GM10266 (cell line): ENCODE results near the gene NUDT21.

Source experiments
- DNase-seq: peaks from one replicate; pipeline ENCODE4 v3.0.0; 2012; ENCODE audit errors: extremely low spot score
- TF ChIP-seq, protein P1 (sequence below): IDR thresholded peaks from 2 replicates; pipeline ENCODE4 v1.5.1; 2012; ENCODE audit warnings: mild to moderate bottlenecking, low read depth; ENCODE audit not compliant: control insufficient read depth, insufficient read depth; ENCODE audit errors: missing control alignments

Gene NUDT21

DNA sequence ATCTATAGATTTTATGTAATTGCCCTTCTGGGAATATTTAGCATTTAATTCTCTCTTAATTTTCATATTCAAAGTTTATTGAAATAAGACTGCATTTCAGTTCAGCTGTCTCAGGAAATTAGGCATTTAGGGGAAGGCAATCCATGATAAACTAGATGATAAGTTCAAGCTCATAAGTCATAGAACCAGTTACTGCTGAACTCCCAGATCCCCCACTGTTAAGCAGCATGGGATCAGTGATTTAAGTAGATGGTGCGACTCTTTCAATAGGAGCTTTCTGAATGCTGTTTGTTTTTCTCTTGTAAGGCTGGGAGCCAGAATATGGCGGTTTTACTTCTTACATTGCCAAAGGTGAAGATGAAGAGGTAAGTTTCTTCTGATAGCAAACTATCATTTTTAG lies 24.1 kb upstream of the NUDT21 start:
- DNase-seq, result no peak
- TF ChIP-seq, protein P1, sequence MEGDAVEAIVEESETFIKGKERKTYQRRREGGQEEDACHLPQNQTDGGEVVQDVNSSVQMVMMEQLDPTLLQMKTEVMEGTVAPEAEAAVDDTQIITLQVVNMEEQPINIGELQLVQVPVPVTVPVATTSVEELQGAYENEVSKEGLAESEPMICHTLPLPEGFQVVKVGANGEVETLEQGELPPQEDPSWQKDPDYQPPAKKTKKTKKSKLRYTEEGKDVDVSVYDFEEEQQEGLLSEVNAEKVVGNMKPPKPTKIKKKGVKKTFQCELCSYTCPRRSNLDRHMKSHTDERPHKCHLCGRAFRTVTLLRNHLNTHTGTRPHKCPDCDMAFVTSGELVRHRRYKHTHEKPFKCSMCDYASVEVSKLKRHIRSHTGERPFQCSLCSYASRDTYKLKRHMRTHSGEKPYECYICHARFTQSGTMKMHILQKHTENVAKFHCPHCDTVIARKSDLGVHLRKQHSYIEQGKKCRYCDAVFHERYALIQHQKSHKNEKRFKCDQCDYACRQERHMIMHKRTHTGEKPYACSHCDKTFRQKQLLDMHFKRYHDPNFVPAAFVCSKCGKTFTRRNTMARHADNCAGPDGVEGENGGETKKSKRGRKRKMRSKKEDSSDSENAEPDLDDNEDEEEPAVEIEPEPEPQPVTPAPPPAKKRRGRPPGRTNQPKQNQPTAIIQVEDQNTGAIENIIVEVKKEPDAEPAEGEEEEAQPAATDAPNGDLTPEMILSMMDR, result no peak

- TF ChIP-seq, protein P1, result no peak
- DNase-seq, result no peak
Measured at GRCh38 chr16:56470666-56471065, 19.5 kb upstream of the NUDT21 start.

DNA sequence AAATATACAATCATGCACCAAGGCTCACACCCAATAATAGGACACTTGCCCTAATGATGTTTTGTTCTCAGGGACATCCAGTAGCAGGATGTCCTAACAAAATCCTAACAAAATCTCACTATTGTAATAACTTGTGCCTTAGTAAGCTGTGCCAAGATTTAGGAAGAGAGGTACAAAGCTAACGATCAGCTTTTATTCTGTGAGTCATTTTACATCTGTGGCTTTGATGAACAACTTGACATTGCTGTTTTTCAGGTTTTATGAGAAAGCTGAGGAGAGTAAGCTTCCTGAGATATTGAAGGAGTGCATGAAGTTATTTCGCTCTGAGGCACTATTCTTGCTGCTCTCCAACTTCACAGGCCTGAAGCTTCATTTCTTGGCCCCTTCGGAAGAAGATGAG lies 19.1 kb upstream of the NUDT21 start:
- DNase-seq, result no peak
- TF ChIP-seq, protein P1, result no peak

DNA sequence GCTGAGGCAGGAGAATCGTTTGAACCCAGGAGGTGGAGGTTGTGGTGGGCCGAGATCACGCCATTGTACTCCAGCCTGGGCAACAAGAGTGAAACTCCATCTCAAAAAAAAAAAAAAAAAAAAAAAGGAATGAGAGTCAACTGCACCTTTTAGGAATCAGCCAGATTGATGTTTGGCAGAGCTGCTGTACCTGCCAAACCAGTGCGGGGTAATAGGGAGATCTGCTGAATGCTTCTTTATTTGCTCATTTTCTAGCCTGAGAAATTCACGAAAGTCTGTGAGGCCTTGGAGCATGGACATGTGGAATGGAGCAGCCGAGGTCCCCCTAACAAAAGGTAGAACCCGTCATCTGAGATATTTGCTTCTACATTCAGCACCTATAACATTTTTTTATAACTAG lies 18.6 kb upstream of the NUDT21 start:
- TF ChIP-seq, protein P1, result no peak
- no peak for DNase-seq

- DNase-seq, result no peak
Measured at GRCh38 chr16:56468800-56469199, 17.7 kb upstream of the NUDT21 start.

GRCh38 chr16:56466344-56466743 lies 15.2 kb upstream of the NUDT21 start:
- TF ChIP-seq, protein P1, result no peak
- no peak for DNase-seq

More at GRCh38 chr16:56468800-56469199, 17.7 kb upstream of the NUDT21 start:
- TF ChIP-seq, protein P1, result no peak

- TF ChIP-seq, protein P1, result no peak
- DNase-seq, result no peak
Measured at GRCh38 chr16:56463153-56463552, 12.0 kb upstream of the NUDT21 start.
